K562 (cell line): ENCODE measurements around the gene C6orf141. TPM values are rescaled to one million over a fixed set of nuclear protein-coding genes. Genes with fewer than 3 reads are reported as not detected.

Experiments used
- ATAC-seq: fragments of 200-7000 bp; cut with Tn5 transposase; 3 replicates; pipeline ENCODE4 v1.9.1; 2020; ENCODE audit warnings: moderate library complexity
- BruUV-seq: library from RNA; stranded (reverse); fragments of 400-500 nt; replicated peaks from 2 replicates; lab custom pipeline; 2021; lab: Mats Ljungman, UMichigan
- CTCF ChIA-PET: fragments of 300-600 bp; formaldehyde crosslinking; extraction: SDS; loops from one replicate; lab custom pipeline; 2021; ENCODE audit warnings: low intra/inter-chr PET ratio; lab: Yijun Ruan, JAX
- POLR2A ChIA-PET: fragments of 300-600, 350-650 bp; sonication (Branson Sonifier 250); formaldehyde crosslinking; extraction: SDS; loops from one replicate; lab custom pipeline; 2021; ENCODE audit warnings: antibody characterized with exemption, inconsistent platforms; lab: Yijun Ruan, JAX
- DNase-seq, 4 experiments: peaks; one replicate each; pipeline versions ENCODE4 v3.0.0 to v3.0.0-alpha.2; 2011 to 2018; ENCODE audit warnings: low spot score in 3 of 4, mixed read lengths in 3 of 4; ENCODE audit errors: extremely low read depth in 1 of 4
- FAIRE-seq: peaks from 2 replicates; lab custom pipeline; 2011; peaks lifted over from hg19 to GRCh38; lab: Jason Lieb, UNC
- H2AFZ ChIP-seq: 2 replicates; pipeline ENCODE4 v1.6.0; 2011; ENCODE audit warnings: low read depth, low read length, control low read depth, inconsistent platforms
- H3K27ac ChIP-seq: fragments of 200-600 bp; 3 replicates; pipeline ENCODE4 v1.8.0; 2011; ENCODE audit warnings: low read depth, mild to moderate bottlenecking, control low read depth, inconsistent platforms, low read length, moderate library complexity, mixed read lengths; ENCODE audit errors: extremely low read depth
- H3K27me3 ChIP-seq, 2 experiments: fragments of 300-600 bp in 1 of 2; 2 replicates in 1 of 2; 3 replicates in 1 of 2; pipeline versions ENCODE4 v1.6.0 to v1.8.0; 2011; ENCODE audit warnings: inconsistent platforms in 2 of 2, low read length in 2 of 2, mild to moderate bottlenecking in 1 of 2, mixed read lengths in 1 of 2, moderate library complexity in 1 of 2; ENCODE audit not compliant: control insufficient read depth in 2 of 2, insufficient read depth in 2 of 2
- H3K36me3 ChIP-seq: fragments of 300-600 bp; 3 replicates; pipeline ENCODE4 v1.8.0; 2011; ENCODE audit warnings: mild to moderate bottlenecking, low read length, inconsistent platforms; ENCODE audit not compliant: control insufficient read depth, insufficient read depth
- H3K4me1 ChIP-seq, 2 experiments: fragments of 200-600 bp in 1 of 2; replicated peaks in 1 of 2; 2 replicates in 1 of 2; 3 replicates in 1 of 2; pipeline versions ENCODE4 v1.5.1 to v1.8.0; 2011; ENCODE audit warnings: inconsistent platforms in 2 of 2, low read length in 2 of 2, mild to moderate bottlenecking in 1 of 2, mixed read lengths in 1 of 2, moderate library complexity in 1 of 2; ENCODE audit not compliant: control insufficient read depth in 2 of 2, insufficient read depth in 2 of 2
- H3K4me2 ChIP-seq: 2 replicates; pipeline ENCODE4 v1.6.1; 2011; ENCODE audit warnings: low read length, control low read depth, inconsistent platforms, mixed read lengths; ENCODE audit not compliant: insufficient read depth
- H3K4me3 ChIP-seq: fragments of 200-600 bp; sonication (generic), shearing (Covaris generic); 2 replicates; pipeline ENCODE4 v1.5.1; 2016; ENCODE audit warnings: control low read depth, inconsistent platforms
- H3K79me2 ChIP-seq: fragments of 200-600 bp; 3 replicates; pipeline ENCODE4 v1.8.0; 2011; ENCODE audit warnings: low read length, inconsistent platforms; ENCODE audit not compliant: control insufficient read depth, insufficient read depth
- H3K9ac ChIP-seq, 2 experiments: 2 replicates each; pipeline versions ENCODE4 v1.6.0 to v1.6.1; 2011; ENCODE audit warnings: low read depth in 2 of 2, low read length in 2 of 2, control low read depth in 1 of 2, inconsistent platforms in 1 of 2, mild to moderate bottlenecking in 1 of 2, mixed read lengths in 1 of 2; ENCODE audit not compliant: insufficient read depth in 1 of 2
- H3K9me1 ChIP-seq: one replicate; pipeline ENCODE4 v1.6.0; 2011; ENCODE audit warnings: inconsistent platforms, mild to moderate bottlenecking, low read length, moderate library complexity; ENCODE audit not compliant: control insufficient read depth, insufficient read depth
- H3K9me3 ChIP-seq: replicated peaks from 2 replicates; pipeline ENCODE4 v1.5.1; 2011; ENCODE audit warnings: low read depth, low read length, inconsistent platforms; ENCODE audit not compliant: control insufficient read depth, insufficient read depth
- H4K20me1 ChIP-seq: replicated peaks from 2 replicates; pipeline ENCODE4 v1.6.1; 2011; ENCODE audit warnings: low read length, inconsistent platforms, mixed read lengths; ENCODE audit not compliant: control insufficient read depth, insufficient read depth
- BCOR ChIP-seq: fragments of 450-650 bp; IDR thresholded peaks from 2 replicates; pipeline ENCODE4 v1.6.1; 2016
- CTCF ChIP-seq, 3 experiments: IDR thresholded peaks in 2 of 3; conservative IDR thresholded peaks in 1 of 3; 2 replicates each; pipeline ENCODE4 v1.5.1; 2011 to 2012; ENCODE audit warnings: low read length in 3 of 3, mild to moderate bottlenecking in 3 of 3, control low read depth in 2 of 3, improper control_type of control experiment in 1 of 3, inconsistent platforms in 1 of 3, low read depth in 1 of 3, mixed read lengths in 1 of 3, moderate library complexity in 1 of 3; ENCODE audit not compliant: insufficient read depth in 2 of 3
- L3MBTL2 ChIP-seq: fragments of 450-650 bp; IDR thresholded peaks from 2 replicates; pipeline ENCODE4 v1.6.1; 2016; ENCODE audit warnings: mild to moderate bottlenecking, moderate library complexity
- RAD21 ChIP-seq, 2 experiments: fragments of 250-450 bp in 1 of 2; fragments of 450-650 bp in 1 of 2; sonication (Bioruptor Pico) in 1 of 2; formaldehyde crosslinking in 1 of 2; IDR thresholded peaks in 1 of 2; conservative IDR thresholded peaks in 1 of 2; 2 replicates each; pipeline versions ENCODE4 v1.4.0 to v1.8.0; 2020 to 2022; ENCODE audit warnings: mild to moderate bottlenecking in 2 of 2, moderate library complexity in 1 of 2
- TEAD4 ChIP-seq, 2 experiments: sonication (generic) in 1 of 2; formaldehyde crosslinking in 1 of 2; IDR thresholded peaks; 2 replicates each; pipeline versions ENCODE4 v1.6.1 to v1.8.0; 2012 to 2022; ENCODE audit warnings: borderline replicate concordance in 1 of 2, inconsistent platforms in 1 of 2, low read length in 1 of 2, mild to moderate bottlenecking in 1 of 2, missing genetic modification reagents in 1 of 2
- WGBS: fragments of 100-300 bp; shearing (Covaris generic); methylation state at CpG from one replicate; pipeline ENCODE4 v1.1.6; 2016; ENCODE audit warnings: low coverage, mixed read lengths; ENCODE audit not compliant: insufficient coverage; ENCODE audit errors: missing lambda C conversion rate; 5-methylcytosine and 5-hydroxymethylcytosine counted together
- in situ Hi-C: fragments of 300-500 bp; cut with MboI; formaldehyde crosslinking; loops from 4 replicates; pipeline ENCODE4 v1.15.0; 2018; ENCODE audit warnings: inconsistent platforms, mixed read lengths
- intact Hi-C: fragments of 100-400 bp; cut with micrococcal nuclease; formaldehyde crosslinking; loops from 2 replicates; pipeline ENCODE4 v1.14.2; 2022
- polyA plus RNA-seq, 8 experiments: library from polyadenylated mRNA; depleted of rRNA in 4 of 8; stranded (reverse) in 5 of 8; unstranded in 3 of 8; fragments of >200 nt; fragmentation: Nextera tagmentation in 2 of 8; fragmentation: Illumina TruSeq in 1 of 8; extraction: Ambion mirVana in 2 of 8; extraction: Trizol in 1 of 8; gene quantifications; 2 replicates each; pipeline versions ENCODE4 v1.2.1 to v1.2.3, GENCODE V29; 2011 to 2014; ENCODE audit warnings: inconsistent platforms in 1 of 8, missing spikeins in 1 of 8
- total RNA-seq, 7 experiments: library from RNA; depleted of rRNA in 6 of 7; stranded (reverse); fragments of >200 nt in 6 of 7; fragmentation: Illumina TruSeq in 2 of 7; extraction: Trizol in 2 of 7; gene quantifications; 2 replicates each; pipeline versions ENCODE4 v1.2.1 to v1.2.3, GENCODE V29; 2011 to 2021; ENCODE audit warnings: low replicate concordance in 1 of 7

Gene C6orf141
- total and polyA plus RNA-seq, 9 of the 15 experiments (the other 6 are each of a cell fraction or from before 2014, with no cell fraction given), result not detected

DNA sequence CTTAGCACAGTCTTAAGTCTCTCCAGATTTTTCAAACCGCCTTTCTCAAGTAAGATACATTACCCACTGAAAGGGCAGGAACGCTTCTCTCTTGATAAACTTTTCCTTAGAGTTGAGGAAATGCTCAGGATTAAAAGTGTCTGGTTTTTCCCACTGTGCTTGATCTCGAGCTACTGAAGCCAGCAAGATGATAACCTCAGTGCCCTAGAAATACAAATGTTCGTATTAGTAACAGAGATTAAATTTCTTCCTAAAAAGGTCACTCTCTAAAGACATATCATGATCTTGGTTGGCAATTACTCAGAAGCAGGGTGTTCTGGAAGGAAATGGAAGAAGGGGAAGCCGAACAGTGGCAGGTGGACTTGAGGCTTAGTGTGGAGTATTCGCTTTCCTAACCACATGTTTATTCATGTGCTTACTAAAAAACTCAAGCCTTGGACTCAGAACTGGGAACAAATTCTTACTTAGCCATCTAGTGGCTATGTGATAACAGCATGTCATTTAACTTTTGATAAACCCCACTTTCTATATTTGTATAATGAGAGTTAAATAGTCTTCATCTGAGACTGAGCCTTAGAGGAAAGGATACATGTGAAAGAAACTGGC lies 20.1 kb downstream of the C6orf141 start:
- intact Hi-C loops (no loop called here), in situ Hi-C loops (no loop called here)
- H4K20me1 ChIP-seq, result no peaks in the 10 kb centered on the region
- H3K79me2 ChIP-seq, result no peaks in the 10 kb centered on the region
- no peaks in the 10 kb centered on the region for H3K9me3 ChIP-seq
- no peaks in the 10 kb centered on the region for H3K36me3 ChIP-seq
- ChIA-PET CTCF (no interaction called here), POLR2A (no interaction called here)
- TF ChIP-seq L3MBTL2 (peak; percentile 34; the same call in 1 of the 2 replicates), BCOR (no peak), RAD21 (CRISPR knock-in tag; conservative IDR thresholded peaks at IDR 0.05 in 1 of 2, IDR thresholded peaks at IDR 0.05 in 1 of 2) (peak in 1 of 2 experiments; percentile 45; a peak in 2 of 4 replicates), CTCF (IDR thresholded peaks at IDR 0.05 in 2 of 3, conservative IDR thresholded peaks at IDR 0.05 in 1 of 3; ENCODE audit: insufficient read depth in 2 of 3, low read depth in 1 of 3, low read length in 3 of 3) (peak; percentile 18 to 36 (median 27); a peak in 3 of 6 replicates), TEAD4 (IDR thresholded peaks at IDR 0.05; ENCODE audit: low read length) (0 out of 2 replicates have a peak, but pooled peaks have one; percentile 26), TEAD4 (CRISPR knock-in tag; IDR thresholded peaks at IDR 0.05; ENCODE audit: borderline replicate concordance) (no peak)
- no peaks in the 10 kb centered on the region for H3K4me1 ChIP-seq
- ATAC-seq (peak; percentile 61), FAIRE-seq (peak; percentile 60), DNase-seq (peak in 1 of 4 experiments; percentile 29)
- no peak overlapping the region for H3K27ac ChIP-seq
- H3K27me3 ChIP-seq, result no peaks in the 10 kb centered on the region
- no peak overlapping the region for H3K4me3 ChIP-seq
- peak overlapping the region; percentile 84 for H2AFZ ChIP-seq
- WGBS, result 34% methylated on average over 6 of the region's 6 CpGs
- no peak overlapping the region; the same call in 1 of the 2 replicates for H3K4me2 ChIP-seq
- no TSS peak for BruUV-seq
- H3K9me1 ChIP-seq, result no peaks in the 10 kb centered on the region
- H3K9ac ChIP-seq, result peak overlapping the region in 1 of 2 experiments; percentile 15; a peak in 1 of 4 replicates
